Measurements from ENCODE around the gene TET2. TPM values are rescaled to one million over a fixed set of nuclear protein-coding genes. Genes with fewer than 3 reads are reported as not detected.

The TET2 gene
- total RNA-seq, 4 donors from 2014 or later, result 27.4 to 40.5 (median 32.4) TPM

GRCh38 chr4:105277702-105278101 lies 131.0 kb downstream of the TET2 start:
- 76 to 89% methylated on average over 1 of the region's 1 CpG for WGBS, 2 donors
- Histone ChIP-seq H3K27ac (no peak overlapping the region), H3K36me3 (peaks cover 15 to 17% of the 10 kb centered on the region in 2 donors), H3K4me1 (no peaks in the 10 kb centered on the region), H3K27me3 (no peaks in the 10 kb centered on the region), H3K4me3 (replicated peaks in 1 of 3) (no peak overlapping the region), H3K9me3 (no peaks in the 10 kb centered on the region)
- DNase-seq, result no peak
- intact Hi-C loops (cut with DNase I), result no loop called here
- TF ChIP-seq, protein P1, sequence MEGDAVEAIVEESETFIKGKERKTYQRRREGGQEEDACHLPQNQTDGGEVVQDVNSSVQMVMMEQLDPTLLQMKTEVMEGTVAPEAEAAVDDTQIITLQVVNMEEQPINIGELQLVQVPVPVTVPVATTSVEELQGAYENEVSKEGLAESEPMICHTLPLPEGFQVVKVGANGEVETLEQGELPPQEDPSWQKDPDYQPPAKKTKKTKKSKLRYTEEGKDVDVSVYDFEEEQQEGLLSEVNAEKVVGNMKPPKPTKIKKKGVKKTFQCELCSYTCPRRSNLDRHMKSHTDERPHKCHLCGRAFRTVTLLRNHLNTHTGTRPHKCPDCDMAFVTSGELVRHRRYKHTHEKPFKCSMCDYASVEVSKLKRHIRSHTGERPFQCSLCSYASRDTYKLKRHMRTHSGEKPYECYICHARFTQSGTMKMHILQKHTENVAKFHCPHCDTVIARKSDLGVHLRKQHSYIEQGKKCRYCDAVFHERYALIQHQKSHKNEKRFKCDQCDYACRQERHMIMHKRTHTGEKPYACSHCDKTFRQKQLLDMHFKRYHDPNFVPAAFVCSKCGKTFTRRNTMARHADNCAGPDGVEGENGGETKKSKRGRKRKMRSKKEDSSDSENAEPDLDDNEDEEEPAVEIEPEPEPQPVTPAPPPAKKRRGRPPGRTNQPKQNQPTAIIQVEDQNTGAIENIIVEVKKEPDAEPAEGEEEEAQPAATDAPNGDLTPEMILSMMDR (IDR thresholded peaks at IDR 0.05), result no peak
- TF ChIP-seq POLR2A (IDR thresholded peaks at IDR 0.05), result no peak

- Histone ChIP-seq H3K9me3 (no peaks in the 10 kb centered on the region), H3K4me3 (replicated peaks in 1 of 3) (no peak overlapping the region), H3K27me3 (no peaks in the 10 kb centered on the region), H3K27ac (no peak overlapping the region), H3K36me3 (peaks cover 12 to 17% of the 10 kb centered on the region in 2 donors), H3K4me1 (no peaks in the 10 kb centered on the region)
- intact Hi-C loops (cut with DNase I), result no loop called here
- WGBS, 2 donors, result 96 to 98% methylated on average over 1 of the region's 1 CpG
- no peak for DNase-seq
- no peak for TF ChIP-seq POLR2A (IDR thresholded peaks at IDR 0.05)
- TF ChIP-seq, protein P1 (IDR thresholded peaks at IDR 0.05), result no peak
These were observed 132.6 kb downstream of the TET2 start for GRCh38 chr4:105279314-105279713.

- DNase-seq, result no peak
- Histone ChIP-seq H3K9me3 (no peaks in the 10 kb centered on the region), H3K36me3 (peaks cover 6 to 9% of the 10 kb centered on the region in 2 donors), H3K4me3 (replicated peaks in 1 of 3) (no peak overlapping the region), H3K27ac (no peak overlapping the region), H3K27me3 (no peaks in the 10 kb centered on the region), H3K4me1 (no peaks in the 10 kb centered on the region)
- intact Hi-C loops (cut with DNase I), result no loop called here
- 37 to 54% methylated on average over 1 of the region's 1 CpG for WGBS, 2 donors
- TF ChIP-seq, protein P1 (IDR thresholded peaks at IDR 0.05), result no peak
- no peak for TF ChIP-seq POLR2A (IDR thresholded peaks at IDR 0.05)
These were observed 133.9 kb downstream of the TET2 start for GRCh38 chr4:105280338-105281123.

- H3K9me3 ChIP-seq, result no peaks in the 10 kb centered on the region
- TF ChIP-seq, protein P1 (IDR thresholded peaks at IDR 0.05), result no peak
- no peak for TF ChIP-seq POLR2A (IDR thresholded peaks at IDR 0.05)
- H3K36me3 ChIP-seq, result peaks cover under 1 to 4% of the 10 kb centered on the region in 2 donors
- no peak overlapping the region for H3K4me3 ChIP-seq (replicated peaks in 1 of 3)
- intact Hi-C loops (cut with DNase I), result no loop called here
- WGBS, 2 donors, result 71 to 85% methylated on average over 5 of the region's 5 CpGs
- H3K4me1 ChIP-seq, result no peaks in the 10 kb centered on the region
- H3K27me3 ChIP-seq, result no peaks in the 10 kb centered on the region
- DNase-seq, result no peak
- H3K27ac ChIP-seq, result no peak overlapping the region
These were observed 134.4 kb downstream of the TET2 start for GRCh38 chr4:105281124-105281415.

DNA sequence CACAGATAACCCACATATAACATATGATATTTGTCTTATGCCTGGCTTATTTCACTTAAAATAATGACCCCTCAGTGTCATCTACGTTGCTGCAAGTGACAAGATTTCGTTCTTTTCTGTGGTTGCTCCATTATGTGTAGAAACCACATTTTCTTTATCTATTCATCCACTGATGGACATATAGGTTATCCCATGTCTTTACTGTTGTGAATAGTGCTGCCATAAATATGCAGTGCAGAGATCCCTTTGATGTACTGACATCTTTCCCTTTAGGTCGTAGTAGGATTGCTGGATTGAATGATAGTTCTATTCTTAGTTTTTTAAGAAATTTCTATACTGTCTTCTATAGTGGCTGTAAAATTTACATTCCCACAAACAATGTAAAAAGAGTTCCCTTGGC lies 135.8 kb downstream of the TET2 start:
- no peaks in the 10 kb centered on the region for H3K9me3 ChIP-seq
- intact Hi-C loops (cut with DNase I), result no loop called here
- H3K27ac ChIP-seq, result no peak overlapping the region
- 91 to 97% methylated on average over 3 of the region's 3 CpGs for WGBS, 2 donors
- no peaks in the 10 kb centered on the region for H3K27me3 ChIP-seq
- H3K36me3 ChIP-seq, result no peaks in the 10 kb centered on the region
- no peak for DNase-seq
- no peak overlapping the region for H3K4me3 ChIP-seq (replicated peaks in 1 of 3)
- TF ChIP-seq, protein P1 (IDR thresholded peaks at IDR 0.05), result no peak
- no peak for TF ChIP-seq POLR2A (IDR thresholded peaks at IDR 0.05)
- H3K4me1 ChIP-seq, result no peaks in the 10 kb centered on the region
